ENCODE data around the gene IRF6. TPM values are rescaled to one million over a fixed set of nuclear protein-coding genes. Genes with fewer than 3 reads are reported as not detected.

IRF6 gene
- total RNA-seq, 1 donor from 2014 or later, result 0.05 TPM

DNA sequence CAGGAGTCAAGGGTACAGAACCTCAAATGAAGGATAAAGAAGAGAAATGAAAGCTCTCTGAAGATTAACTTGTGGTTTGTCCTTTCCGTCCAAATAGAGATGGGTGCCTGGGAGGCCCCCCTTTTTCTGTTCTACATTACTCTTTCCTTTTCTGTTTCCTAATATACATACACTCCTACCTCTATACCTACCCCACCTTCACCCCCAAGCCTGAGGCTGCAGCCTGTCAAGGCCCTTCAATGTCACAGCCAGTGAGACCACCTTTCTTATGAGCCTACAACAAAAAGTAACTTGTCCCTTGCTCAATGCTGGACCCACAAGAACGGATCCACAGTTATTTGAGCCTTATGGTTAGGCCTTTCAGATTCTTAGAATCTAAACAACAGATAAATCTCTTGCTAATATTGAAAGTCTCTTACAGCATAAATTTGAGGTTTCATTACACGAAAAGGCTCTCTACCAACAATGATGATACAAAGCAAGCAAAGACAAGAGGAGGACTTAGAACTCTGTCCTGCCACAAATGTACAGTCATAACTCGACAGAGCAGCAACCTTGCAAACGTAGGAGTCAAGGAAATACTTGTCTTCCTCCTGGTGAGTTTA lies 54.2 kb downstream of the IRF6 start:
- TF ChIP-seq CTCF (conservative IDR thresholded peaks at IDR 0.05), result no peak
- Mint-ChIP-seq H3K9me3 (no peaks in the 10 kb centered on the region), H3K27me3 (ENCODE audit: low read depth) (peaks cover 42% of the 10 kb centered on the region), H3K4me1 (peaks cover 4% of the 10 kb centered on the region), H3K27ac (ENCODE audit: unreplicated experiment) (no peak overlapping the region), H3K36me3 (ENCODE audit: low read depth) (no peaks in the 10 kb centered on the region), H3K4me3 (no peak overlapping the region)
- no peak for DNase-seq (ENCODE audit: low read depth, low spot score)

DNA sequence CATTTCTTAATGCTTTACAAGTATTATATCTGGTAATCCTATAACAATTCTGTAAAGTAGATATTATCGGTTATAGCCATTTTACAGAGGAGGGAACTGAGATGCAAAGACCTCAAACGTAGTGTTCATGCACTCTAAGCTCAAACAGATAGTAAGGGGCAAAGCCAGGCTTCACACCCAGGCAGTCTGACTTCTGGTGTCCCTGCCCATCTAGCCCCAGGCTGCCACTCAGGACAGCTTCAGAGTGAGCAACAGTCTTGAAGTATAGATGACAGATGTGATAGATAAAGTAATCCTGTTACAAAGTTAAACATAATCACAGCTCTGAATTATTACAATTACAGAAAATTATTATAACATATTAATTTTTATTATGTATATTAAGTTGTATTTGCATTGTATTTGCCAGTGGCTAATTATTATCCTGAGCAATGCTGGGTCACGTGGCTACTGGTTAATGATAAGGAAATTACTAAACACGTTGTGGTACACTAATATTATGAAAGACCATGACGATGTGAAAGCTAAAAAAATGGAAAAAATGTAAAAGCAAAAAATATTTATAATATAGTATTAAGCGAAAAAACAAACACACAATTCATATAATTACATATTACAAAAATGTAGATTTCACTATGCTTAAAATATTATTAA lies 56.1 kb downstream of the IRF6 start:
- H3K4me1 Mint-ChIP-seq, result peaks cover 4% of the 10 kb centered on the region
- peaks cover 41% of the 10 kb centered on the region for H3K27me3 Mint-ChIP-seq (ENCODE audit: low read depth)

GRCh38 chr1:209749205-209749604 lies 56.7 kb downstream of the IRF6 start:
- H3K9me3 Mint-ChIP-seq, result no peaks in the 10 kb centered on the region
- no peaks in the 10 kb centered on the region for H3K36me3 Mint-ChIP-seq (ENCODE audit: low read depth)
- DNase-seq (ENCODE audit: low read depth, low spot score), result no peak
- no peak overlapping the region for H3K27ac Mint-ChIP-seq (ENCODE audit: unreplicated experiment)
- no peak for TF ChIP-seq CTCF (conservative IDR thresholded peaks at IDR 0.05)
- H3K4me1 Mint-ChIP-seq, result peaks cover 4% of the 10 kb centered on the region
- H3K27me3 Mint-ChIP-seq (ENCODE audit: low read depth), result peaks cover 41% of the 10 kb centered on the region
- H3K4me3 Mint-ChIP-seq, result no peak overlapping the region

More for the DNA sequence above, 56.1 kb downstream of the IRF6 start:
- Mint-ChIP-seq H3K36me3 (ENCODE audit: low read depth) (no peaks in the 10 kb centered on the region), H3K9me3 (no peaks in the 10 kb centered on the region), H3K4me3 (no peak overlapping the region), H3K27ac (ENCODE audit: unreplicated experiment) (no peak overlapping the region)
- DNase-seq (ENCODE audit: low read depth, low spot score), result no peak
- no peak for TF ChIP-seq CTCF (conservative IDR thresholded peaks at IDR 0.05)

DNA sequence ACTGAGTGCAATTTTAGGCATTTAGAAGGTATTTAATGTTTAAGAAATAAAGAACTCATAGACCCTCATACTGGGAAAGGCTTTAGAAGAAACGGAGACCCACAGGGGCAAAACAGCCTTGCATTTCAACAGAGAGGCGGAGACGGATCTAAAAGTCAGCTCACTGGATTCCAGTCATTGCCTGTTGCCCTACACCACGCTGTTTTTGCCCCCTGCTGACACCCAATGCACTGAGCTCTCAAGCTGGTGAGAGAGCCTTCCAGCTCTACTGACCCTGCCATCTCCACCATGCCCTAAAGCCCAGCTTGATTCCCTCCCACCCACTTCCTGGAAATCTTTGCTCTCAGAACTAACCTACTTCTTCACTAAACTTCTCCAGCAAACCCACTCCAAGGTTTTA lies 57.3 kb downstream of the IRF6 start:
- no peak overlapping the region for H3K27ac Mint-ChIP-seq (ENCODE audit: unreplicated experiment)

GRCh38 chr1:209747580-209748262 lies 58.2 kb downstream of the IRF6 start:
- TF ChIP-seq CTCF (conservative IDR thresholded peaks at IDR 0.05), result peak; percentile 94
- Mint-ChIP-seq H3K4me1 (peaks cover 4% of the 10 kb centered on the region), H3K4me3 (peak overlapping the region; percentile 77), H3K36me3 (ENCODE audit: low read depth) (no peaks in the 10 kb centered on the region), H3K9me3 (no peaks in the 10 kb centered on the region), H3K27ac (ENCODE audit: unreplicated experiment) (no peak overlapping the region), H3K27me3 (ENCODE audit: low read depth) (peaks cover 45% of the 10 kb centered on the region)
- DNase-seq (ENCODE audit: low read depth, low spot score), result peak; percentile 61

More for the DNA sequence above, 57.3 kb downstream of the IRF6 start:
- peaks cover 4% of the 10 kb centered on the region for H3K4me1 Mint-ChIP-seq
- no peak for DNase-seq (ENCODE audit: low read depth, low spot score)
- H3K4me3 Mint-ChIP-seq, result no peak overlapping the region
- H3K27me3 Mint-ChIP-seq (ENCODE audit: low read depth), result peaks cover 39% of the 10 kb centered on the region
- H3K9me3 Mint-ChIP-seq, result no peaks in the 10 kb centered on the region
- TF ChIP-seq CTCF (conservative IDR thresholded peaks at IDR 0.05), result no peak
- no peaks in the 10 kb centered on the region for H3K36me3 Mint-ChIP-seq (ENCODE audit: low read depth)
